Stimulated activated CD8-positive, alpha-beta memory T cell treated with anti-CD3 and anti-CD28 coated beads, Interleukin-4, amount 100 ng/mL, for 4 hours (primary cell): ENCODE data around the gene PTPRU.

ENCODE experiments used
- DNase-seq, 2 donors: peaks; one replicate each; pipeline ENCODE4 v3.0.0-alpha.2; 2020; ENCODE audit warnings: low read depth in 2 of 2, low spot score in 1 of 2

PTPRU gene

DNA sequence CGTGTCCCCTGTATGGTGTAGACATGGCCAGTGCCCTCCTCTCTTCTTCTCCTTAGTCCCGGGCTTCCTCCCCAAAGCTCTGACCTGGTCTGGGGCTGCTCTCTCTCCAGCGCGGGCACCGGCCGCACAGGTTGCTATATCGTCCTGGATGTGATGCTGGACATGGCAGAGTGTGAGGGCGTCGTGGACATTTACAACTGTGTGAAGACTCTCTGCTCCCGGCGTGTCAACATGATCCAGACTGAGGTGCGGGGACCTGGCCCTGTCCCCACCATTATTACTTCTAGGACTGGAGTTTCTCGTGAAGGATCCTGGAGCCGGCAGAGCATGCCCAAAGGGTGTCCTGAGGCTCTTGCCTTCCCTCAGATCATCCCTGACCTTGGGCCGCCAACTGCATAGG lies 78.9 kb downstream of the PTPRU start:
- no peak for DNase-seq

DNA sequence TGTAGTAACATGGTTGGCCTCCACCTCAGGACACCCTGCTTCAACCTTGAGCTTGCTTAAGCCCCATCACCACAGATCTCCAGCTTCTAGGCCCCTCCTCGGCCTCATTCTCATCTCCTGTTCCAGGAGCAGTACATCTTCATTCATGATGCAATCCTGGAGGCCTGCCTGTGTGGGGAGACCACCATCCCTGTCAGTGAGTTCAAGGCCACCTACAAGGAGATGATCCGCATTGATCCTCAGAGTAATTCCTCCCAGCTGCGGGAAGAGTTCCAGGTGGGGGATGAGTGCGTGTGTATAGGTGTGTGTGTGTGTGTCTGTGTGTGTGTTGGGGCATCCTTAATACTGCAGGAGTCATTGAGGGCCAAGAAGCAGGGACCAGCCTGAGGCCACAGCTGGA lies 79.6 kb downstream of the PTPRU start:
- no peak for DNase-seq

DNA sequence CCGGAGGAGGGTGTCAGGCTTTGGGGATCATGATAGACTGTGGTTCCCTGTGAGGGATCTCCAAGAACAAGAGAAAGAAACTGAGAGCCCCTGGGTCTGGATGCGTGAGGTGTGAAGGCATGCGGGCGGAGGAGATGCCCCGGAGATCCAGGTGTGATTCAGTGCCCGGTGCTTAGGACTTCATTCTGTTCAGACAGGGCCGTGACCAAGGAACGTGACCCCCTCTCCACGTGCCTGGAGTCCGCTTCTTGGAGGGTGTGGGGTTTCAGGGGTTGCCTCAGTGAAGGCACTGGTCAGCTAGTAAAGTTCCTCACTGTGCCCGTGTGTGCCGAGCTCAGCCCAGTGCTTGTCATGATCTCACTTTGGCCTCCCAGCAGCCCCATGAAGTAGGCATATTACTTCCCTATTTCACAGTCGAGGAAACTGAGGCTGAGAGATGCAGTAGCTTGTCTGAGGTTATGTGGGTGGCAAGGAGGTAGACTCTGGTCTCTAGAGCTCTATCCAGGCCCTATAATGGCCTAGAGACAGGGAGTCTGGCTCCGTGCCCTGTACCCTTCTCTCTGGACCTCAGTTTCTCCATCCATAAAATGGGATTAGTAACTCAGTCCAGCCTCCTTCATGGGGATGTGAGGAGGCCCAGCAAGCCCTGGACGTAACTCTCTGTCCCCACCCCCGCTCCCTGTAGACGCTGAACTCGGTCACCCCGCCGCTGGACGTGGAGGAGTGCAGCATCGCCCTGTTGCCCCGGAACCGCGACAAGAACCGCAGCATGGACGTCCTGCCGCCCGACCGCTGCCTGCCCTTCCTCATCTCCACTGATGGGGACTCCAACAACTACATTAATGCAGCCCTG lies 81.0 kb downstream of the PTPRU start:
- DNase-seq: no peak

DNA sequence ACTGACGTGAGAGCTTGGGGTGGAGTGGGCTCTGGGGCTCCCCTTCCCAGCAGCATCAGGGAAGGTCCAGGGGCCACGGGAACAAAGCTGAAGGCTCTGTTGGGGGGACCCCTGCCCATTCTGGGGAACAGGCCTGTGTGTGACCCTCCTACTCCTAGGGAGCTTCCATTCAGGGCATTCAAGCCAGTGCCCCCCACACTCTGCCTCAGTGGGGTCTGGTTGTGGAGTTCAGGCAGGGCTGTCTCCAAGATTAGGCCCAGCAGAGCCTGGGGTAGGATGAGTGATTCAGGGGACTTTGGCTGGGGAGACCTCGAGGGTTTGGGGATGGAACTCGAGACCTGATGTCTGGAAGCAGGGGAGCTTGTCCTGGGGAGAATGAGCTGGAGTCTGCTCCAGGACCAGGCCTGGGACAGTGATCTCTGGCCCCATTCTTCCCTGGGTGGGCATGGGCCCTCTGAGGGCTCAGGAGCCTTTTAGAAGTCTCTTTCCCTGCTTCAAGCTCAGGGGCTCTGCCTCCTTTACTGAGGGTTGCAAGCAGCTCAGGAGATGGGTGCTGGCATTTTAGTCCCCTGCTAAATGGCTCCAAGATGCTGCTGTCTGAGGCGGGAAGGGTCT lies 81.7 kb downstream of the PTPRU start:
- DNase-seq: no peak

DNA sequence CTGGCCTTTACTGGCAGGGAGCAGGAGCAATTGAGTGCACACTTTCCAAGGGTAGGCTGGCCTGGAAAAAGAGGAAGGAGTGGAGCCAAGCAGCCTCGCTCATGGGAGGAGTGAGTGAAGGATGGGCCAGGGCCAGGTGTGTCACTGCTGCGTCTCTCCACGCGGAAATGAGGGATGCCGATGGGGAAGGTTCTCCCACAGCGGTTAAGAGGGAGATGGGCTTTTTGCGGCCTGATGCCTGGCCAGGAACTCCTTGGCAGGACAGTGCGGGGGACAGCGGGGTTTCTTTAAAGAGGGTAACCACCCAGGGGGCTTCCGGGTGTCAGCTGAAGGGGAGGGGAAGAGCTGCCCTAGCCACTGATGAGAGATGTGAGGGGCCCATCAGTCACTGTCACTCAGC lies 82.4 kb downstream of the PTPRU start:
- DNase-seq: no peak

DNA sequence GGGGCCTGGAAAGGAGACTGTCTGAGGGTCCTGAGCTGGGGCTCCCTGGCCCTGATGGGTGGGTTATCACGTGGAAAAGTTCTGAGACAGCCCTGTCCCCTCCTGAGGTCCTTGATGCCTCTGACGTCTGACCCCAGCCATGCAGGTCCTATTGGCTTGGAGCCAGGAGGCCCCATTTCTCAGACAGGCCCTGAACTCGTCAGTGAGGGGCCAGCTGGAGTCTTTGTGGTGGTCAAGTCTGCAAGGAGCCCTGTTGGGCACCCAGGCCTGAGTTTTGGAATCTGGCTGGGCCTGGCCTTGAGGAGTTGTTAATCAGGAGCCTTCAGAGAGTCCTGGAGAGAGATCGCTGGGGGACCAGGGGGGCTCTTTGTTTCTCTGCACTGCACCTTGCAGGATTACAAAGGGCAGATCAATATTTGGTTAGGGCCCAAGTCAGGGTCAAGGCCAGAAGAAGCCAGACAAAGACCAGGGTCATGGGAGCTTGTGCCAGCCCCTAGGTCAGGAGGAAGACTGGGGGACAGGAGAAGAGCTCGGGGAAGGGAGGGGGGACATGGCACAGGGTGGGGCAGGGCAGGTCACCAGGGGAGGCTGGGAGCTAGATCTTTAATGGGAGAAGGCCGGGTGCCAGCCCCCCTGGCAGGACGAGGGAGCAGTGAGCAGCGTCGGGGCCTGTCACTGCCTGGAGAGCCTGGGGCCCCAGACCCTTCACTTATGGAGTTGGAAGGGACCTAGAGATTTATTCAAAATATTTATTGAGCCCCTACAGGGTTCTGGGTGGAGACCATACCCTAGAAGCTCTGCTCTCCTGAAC lies 83.2 kb downstream of the PTPRU start:
- DNase-seq: no peak

DNA sequence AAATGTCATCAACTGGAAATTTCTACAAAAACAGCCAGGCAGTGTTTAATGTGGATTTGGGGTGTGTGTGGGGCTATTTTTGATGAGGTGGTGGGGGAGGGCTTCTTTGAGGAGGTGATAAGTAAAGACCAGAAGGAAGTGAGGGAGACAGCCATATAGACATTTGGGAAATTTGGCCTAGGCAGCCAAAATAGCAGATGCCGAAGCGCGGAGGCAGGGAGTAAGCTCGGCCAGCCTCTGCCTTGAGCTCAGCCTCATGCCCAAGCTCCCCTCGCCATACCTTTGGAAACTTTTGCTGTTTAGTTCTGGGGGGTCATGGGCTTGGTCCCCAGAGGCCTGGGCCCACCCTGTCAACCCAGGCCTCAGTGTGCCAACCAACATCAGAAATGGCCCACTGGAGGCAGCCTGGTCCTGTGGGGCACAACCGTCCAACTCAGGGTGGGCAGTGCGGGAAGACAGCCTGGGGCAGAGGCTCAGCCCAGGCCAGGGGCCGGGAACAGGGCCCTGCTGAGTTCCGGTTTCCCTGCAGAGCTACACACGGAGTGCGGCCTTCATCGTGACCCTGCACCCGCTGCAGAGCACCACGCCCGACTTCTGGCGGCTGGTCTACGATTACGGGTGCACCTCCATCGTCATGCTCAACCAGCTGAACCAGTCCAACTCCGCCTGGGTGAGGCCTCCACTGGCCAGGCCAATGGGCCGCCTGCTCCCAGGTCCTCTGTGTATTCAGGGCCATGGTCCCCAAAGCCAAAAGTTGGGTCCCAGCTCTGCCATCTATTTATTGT lies 84.0 kb downstream of the PTPRU start:
- DNase-seq: no peak

DNA sequence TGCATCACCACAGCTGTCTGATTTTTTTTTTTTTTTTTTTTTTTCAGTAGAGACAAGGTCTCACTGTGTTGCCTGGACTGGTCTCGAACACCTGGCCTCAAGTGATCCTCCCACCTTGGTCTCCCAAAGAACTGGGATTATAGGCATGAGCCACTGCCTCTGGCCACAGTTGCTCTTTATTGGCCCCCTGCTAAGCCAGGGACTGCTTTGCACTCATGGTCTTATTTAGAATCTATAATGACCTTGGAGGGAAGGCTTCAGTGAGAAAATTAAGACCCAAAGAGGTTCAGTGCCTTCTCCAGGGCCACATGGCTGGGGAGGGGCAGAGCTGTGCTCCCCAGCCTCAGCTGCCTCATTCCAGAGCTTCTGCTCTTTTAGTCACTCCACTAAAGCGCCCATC lies 84.9 kb downstream of the PTPRU start:
- DNase-seq: no peak

DNA sequence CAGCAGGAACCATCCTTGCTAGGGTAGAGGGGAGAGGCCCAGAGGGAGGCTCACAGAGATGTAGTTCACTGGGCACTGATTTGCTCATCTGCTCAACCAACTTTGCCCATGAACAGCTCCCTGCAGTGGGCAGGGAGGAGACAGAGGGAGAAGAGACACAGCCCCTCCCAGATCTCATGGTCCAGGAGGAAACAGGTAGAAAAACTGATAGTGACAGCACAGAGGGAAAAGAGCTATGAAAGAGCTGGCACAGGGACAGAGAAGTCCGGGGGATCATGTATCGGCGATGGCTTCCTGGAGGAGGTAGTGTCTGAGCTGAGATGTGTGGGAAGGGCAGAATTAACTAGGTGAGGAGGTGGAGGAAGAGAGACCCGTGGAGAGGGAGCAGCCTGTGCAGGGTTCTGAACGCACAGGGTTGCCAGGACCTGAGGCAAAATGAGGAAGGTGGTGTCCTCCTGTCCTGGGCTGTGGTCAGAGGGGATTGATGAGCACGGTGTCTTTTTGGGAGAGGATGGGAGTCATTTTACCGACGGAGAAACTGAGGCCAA lies 85.9 kb downstream of the PTPRU start:
- DNase-seq: no peak

DNA sequence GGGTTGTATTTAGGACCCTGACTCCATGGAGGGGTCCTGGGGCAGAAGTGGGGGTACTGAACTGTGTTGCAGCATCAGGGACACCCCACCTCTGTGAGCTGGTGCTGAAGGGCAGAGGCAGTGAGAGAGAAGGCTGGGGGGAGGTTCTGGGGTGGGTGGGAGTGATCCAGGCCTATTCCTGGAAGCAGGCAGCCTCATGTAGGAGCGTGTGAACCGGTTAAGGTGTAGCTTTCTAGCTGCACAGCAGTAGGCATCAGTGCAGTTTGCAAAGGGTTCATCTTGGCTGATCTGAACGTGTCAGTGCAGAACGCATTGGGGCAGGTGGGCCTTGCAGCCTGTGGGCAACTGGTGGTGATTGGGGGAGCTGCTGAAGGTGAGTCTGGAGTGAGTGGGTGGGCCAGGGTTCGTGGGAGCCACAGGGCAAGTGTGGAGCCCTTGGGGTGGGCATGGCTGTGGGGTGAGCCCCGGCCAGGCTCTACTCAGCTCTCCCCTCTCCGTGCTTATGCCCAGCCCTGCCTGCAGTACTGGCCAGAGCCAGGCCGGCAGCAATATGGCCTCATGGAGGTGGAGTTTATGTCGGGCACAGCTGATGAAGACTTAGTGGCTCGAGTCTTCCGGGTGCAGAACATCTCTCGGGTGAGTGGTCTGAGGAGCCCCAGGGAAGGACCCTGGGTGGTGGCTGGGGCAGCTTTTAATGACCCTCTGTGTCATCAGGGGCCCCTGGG lies 86.7 kb downstream of the PTPRU start:
- DNase-seq: no peak

DNA sequence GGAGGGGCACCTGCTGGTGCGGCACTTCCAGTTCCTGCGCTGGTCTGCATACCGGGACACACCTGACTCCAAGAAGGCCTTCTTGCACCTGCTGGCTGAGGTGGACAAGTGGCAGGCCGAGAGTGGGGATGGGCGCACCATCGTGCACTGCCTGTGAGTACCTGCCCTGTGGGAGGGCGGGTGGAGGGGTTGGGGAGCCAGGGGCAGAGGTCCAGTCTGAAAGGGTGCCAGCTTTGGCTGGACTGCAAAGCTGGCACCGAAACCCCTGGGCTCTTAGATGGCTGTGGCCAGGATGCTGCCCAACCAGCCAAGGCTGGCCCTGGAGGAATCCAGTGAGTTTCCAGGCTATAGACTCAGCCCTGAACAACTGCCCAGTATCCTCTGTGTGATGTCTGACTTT lies 87.3 kb downstream of the PTPRU start:
- DNase-seq: no peak

DNA sequence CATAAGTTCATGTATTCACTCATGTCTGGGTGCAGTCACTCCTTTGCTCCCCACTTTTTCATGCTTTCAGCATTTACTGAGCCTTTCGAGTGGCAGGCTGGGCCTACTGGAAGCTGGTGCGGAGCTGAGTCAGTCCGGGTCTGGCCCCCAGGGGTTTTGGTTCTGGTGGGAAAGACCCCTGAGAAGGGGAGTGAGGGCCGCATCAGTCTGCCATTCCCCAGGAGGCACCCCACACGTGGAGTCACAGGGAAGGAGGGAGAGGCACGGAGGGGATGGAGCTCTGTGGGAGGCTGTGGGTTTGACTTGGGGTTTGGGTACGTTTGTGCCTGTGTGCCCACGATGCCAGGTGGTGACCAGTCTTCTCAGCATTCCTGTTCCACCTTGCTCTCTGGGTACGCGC lies 87.9 kb downstream of the PTPRU start:
- DNase-seq: no peak

DNA sequence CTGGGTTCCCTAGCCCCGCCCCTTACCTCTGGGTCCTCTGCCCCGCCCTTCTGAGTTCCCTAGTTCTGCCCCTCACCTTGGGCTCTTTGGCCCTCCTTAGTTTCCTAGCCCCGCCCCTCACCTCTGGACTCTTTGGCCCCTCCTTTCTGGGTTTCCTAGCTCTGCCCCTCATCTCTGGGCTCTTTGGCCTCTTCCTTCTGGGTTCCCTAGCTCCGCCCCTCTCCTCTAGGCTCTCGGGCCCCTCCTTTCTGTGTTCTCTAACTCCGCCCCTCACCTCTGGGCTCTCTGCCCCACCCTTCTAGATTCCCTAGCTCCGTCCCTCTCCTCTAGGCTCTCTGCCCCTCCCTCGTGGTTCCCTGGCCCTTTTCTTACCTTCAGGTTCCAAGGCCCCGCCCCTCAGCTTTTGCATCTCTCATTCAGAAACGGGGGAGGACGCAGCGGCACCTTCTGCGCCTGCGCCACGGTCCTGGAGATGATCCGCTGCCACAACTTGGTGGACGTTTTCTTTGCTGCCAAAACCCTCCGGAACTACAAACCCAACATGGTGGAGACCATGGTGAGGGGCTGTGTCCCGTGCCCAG lies 88.5 kb downstream of the PTPRU start:
- no peak for DNase-seq

DNA sequence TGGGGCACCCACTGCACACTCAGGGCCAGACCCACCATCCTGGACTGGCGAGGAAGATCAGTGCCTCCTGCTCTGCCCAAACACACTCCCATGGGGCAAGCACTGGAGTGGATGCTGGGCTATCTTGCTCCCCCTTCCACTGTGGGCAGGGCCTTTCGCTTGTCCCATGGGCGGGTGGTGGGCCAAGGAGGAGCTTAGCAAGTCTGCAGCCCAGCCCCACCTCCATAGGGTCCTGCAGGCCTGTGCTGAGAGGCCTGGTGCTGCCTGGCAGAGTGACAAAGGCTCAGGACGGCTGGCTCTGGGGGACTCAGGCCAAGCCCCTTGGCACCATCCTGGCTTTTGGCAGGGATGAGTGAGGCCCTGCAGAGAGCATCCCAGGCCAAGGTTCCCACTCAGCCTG lies 89.4 kb downstream of the PTPRU start:
- DNase-seq: no peak

DNA sequence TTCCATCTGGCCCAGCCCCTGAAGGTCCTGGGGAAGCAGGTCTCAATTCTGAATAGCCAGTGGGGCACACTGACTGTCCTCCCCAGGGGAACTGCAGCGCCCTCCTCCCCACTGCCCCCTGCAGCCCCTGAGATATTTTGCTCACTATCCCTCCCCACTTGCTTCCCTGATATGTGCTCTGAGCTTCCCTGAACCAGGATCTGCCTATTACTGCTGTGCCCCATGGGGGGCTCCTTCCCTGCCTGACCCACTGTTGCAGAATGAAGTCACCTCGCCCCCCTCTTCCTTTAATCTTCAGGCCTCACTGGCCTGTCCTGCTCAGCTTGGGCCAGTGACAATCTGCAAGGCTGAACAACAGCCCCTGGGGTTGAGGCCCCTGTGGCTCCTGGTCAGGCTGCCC lies 89.8 kb downstream of the PTPRU start:
- no peak for DNase-seq

DNA sequence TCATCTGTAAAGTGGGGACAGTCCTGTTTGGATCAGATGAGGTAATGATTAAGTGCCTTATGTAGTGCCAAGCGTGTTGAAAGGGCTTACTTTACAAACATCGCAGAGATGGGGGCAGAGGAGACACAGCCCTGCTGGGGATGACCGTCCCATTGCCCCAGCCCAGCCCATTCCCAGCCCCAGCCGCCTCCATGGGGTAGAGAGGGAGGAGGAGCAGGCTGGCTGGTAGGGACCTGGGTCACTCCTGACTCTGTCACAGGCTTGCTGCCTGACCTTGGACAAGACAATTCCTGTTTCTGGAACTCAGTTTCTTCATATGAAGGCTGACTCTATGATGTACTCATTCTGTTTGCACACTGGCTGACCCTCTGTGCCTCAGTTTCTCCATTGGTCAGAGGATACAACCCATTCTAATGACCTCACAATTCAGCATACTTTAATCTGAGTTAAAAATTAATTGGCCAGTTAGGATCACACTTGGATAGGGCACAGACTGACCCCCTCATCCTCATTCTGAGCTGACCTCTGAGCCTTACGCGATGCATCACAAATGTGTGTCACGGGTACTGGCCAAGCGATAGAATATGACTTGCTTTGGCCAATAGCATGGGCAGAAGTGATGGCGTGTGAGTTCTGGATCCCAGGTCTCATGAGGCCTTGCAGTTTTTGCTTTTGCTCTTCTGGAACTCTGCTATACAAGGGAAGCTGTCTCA lies 91.1 kb downstream of the PTPRU start:
- no peak for DNase-seq

DNA sequence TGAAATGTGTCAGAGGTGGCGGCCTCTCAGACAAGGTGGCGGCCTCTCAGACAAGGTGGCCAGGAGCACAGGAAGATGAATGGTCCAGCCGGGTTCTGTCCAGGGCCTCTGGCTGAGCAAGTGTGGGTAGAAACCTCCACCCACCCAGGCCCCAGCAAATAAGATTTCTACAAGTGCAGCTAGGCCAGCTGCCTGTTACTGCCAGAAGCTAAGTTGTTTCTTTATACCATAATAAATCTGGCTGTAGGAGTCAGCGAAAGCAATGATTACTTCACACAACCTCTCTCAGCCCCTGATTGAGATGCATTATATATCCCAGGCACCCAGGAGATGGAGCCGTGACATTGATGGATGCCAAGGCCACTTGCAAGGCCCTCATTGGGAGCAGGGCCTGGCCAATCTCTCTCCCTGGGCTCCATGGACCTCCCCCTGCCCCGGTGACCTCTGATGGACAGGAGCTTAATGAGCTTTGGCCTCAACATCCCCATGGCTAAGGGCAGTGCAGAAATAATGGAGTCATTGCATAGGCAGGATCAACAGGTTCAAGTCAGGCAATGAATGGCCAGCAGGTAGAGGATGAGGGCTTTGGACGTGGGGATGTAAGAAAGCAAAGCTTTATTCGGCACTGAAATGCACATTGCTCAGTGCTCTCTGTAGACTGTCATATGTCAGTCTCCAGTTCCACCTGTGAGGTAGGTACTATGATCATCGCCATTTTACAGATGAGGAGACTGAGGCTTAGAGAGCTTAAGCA lies 92.9 kb downstream of the PTPRU start:
- no peak for DNase-seq

DNA sequence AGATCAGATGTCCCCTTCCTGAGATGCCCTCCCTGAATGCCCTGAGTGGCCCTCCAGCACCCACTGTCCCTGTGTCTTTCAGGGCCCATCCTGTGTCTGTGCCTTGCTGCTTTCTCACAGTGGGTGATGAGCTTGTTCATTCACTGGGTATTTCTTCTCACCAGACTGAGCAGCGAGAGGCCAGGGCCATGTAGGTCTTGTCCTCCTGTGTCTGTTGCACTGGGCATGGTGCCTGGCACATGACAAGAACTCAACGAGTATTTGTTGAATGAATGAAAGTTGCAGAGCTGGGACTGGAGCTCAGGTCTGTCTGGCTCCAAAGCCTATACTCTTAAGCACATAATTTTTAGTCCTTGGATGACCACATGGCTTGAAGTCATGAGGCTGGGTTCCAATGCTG lies 93.8 kb downstream of the PTPRU start:
- DNase-seq: no peak

DNA sequence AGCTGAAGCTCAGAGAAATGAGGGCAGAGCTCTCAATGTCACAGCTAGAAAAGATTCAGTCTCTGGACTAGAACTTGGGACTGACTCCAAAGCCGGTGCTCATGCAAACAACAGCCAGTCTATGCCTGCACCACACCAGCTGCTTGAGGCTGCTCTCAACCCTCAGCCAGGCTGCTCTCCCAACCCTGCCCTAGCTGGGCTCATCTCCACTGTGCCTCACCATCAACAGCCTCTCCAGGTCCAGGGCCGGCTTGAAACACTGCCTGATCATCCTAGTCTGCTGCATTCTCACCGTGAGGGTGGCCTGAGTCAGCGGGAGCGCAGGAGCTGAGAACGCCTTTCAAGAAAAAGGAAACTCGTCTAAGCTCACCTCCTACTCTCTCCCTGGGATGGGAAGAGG lies 94.5 kb downstream of the PTPRU start:
- DNase-seq: no peak
